Endodermal cell (in vitro differentiated cells): ENCODE data around the gene HINT2. TPM values are rescaled to one million over a fixed set of nuclear protein-coding genes. Genes with fewer than 3 reads are reported as not detected.

Experiments
- DNase-seq: peaks from one replicate; pipeline ENCODE4 v3.0.0-alpha.2; 2017
- H3K27ac ChIP-seq: 2 replicates; pipeline ENCODE4 v1.5.1; 2013; ENCODE audit warnings: mild to moderate bottlenecking, low read depth, low read length, moderate library complexity
- H3K27me3 ChIP-seq: 2 replicates; pipeline ENCODE4 v1.6.1; 2013; ENCODE audit warnings: mild to moderate bottlenecking, low read length, moderate library complexity; ENCODE audit not compliant: insufficient read depth, control insufficient read depth, poor library complexity, severe bottlenecking
- H3K36me3 ChIP-seq: 2 replicates; pipeline ENCODE4 v1.7.0; 2013; ENCODE audit warnings: mild to moderate bottlenecking, low read length, moderate library complexity; ENCODE audit not compliant: control insufficient read depth, insufficient read depth
- H3K4me1 ChIP-seq: one replicate; pipeline ENCODE4 v1.7.0; 2013; ENCODE audit warnings: low read length; ENCODE audit not compliant: control insufficient read depth, insufficient read depth
- H3K4me3 ChIP-seq: 2 replicates; pipeline ENCODE4 v1.5.1; 2013; ENCODE audit warnings: mild to moderate bottlenecking, low read length, moderate library complexity
- H3K9ac ChIP-seq: 2 replicates; pipeline ENCODE4 v1.6.1; 2013; ENCODE audit warnings: mild to moderate bottlenecking, low read length, moderate library complexity; ENCODE audit not compliant: poor library complexity, severe bottlenecking; ENCODE audit errors: extremely low read depth
- H3K9me3 ChIP-seq: 2 replicates; pipeline ENCODE4 v1.6.1; 2013; ENCODE audit warnings: mild to moderate bottlenecking, low read length, moderate library complexity; ENCODE audit not compliant: control insufficient read depth
- H3K27ac Mint-ChIP-seq: 2 replicates; pipeline ENCODE4 v1.8.0; 2020; ENCODE audit warnings: mixed read lengths
- H3K27me3 Mint-ChIP-seq: 2 replicates; pipeline ENCODE4 v1.8.0; 2021; ENCODE audit warnings: mild to moderate bottlenecking, mixed read lengths; ENCODE audit not compliant: insufficient read depth
- H3K36me3 Mint-ChIP-seq: 2 replicates; pipeline ENCODE4 v1.8.0; 2020; ENCODE audit warnings: low read depth, mixed read lengths
- H3K4me1 Mint-ChIP-seq: 2 replicates; pipeline ENCODE4 v1.8.0; 2020; ENCODE audit warnings: mixed read lengths
- H3K4me3 Mint-ChIP-seq: 2 replicates; pipeline ENCODE4 v1.8.0; 2020; ENCODE audit warnings: mild to moderate bottlenecking, moderate library complexity, mixed read lengths
- H3K9me3 Mint-ChIP-seq: 2 replicates; pipeline ENCODE4 v1.8.0; 2020; ENCODE audit warnings: mild to moderate bottlenecking, mixed read lengths
- WGBS, 2 experiments: methylation state at CpG; one replicate each; pipeline versions ENCODE4 v1.1.5 to v1.1.7; 2013; ENCODE audit warnings: missing lambda C conversion rate in 2 of 2, mixed read lengths in 1 of 2; ENCODE audit not compliant: insufficient coverage in 1 of 2, insufficient read length in 1 of 2; 5-methylcytosine and 5-hydroxymethylcytosine counted together
- total RNA-seq, 2 donors: library from RNA; stranded (reverse); fragmentation: NEBNext Ultra II Directional in 1 of 2; extraction: Animal tissue kit (Norgen Biotek cat#: 25700) in 1 of 2; gene quantifications; 2 replicates in 1 of 2; 3 replicates in 1 of 2; pipeline ENCODE4 v1.2.1, GENCODE V29; 2021
- TF ChIP-seq, protein P1 (sequence below): fragments of 200-600 bp; sonication (generic); conservative IDR thresholded peaks from 2 replicates; pipeline ENCODE4 v1.5.0; 2021; ENCODE audit warnings: antibody characterized with exemption, mild to moderate bottlenecking

Gene HINT2
- total RNA-seq, 2 donors from 2014 or later, result 34.3 to 48.6 TPM

DNA sequence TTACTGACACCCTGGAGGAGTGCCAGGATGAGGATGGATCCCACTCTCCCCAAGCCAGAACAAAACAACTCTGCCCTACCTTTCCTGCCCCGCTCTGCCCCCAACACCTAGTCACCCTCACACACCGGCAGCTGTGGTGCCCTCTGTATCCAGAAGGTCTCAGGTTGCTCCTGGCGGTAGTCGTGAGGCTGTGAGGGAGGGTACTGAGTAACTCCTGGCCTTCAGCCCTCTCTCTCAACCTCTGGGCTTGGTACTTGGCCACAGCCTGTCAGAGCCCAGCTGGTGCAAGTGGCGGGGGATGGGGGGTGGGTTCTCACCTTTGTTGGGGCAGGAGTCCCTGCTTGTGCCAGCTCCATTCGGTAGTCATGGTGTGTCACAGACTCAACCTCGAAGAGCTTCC is 4.7 kb downstream of the HINT2 start:
- Histone ChIP-seq H3K9me3 (no peaks in the 10 kb centered on the region), H3K27ac (no peak overlapping the region), H3K9ac (no peak overlapping the region), H3K36me3 (peaks cover 21% of the 10 kb centered on the region), H3K4me3 (no peak overlapping the region), H3K27me3 (no peaks in the 10 kb centered on the region), H3K4me1 (no peaks in the 10 kb centered on the region)
- peaks cover 19% of the 10 kb centered on the region for H3K36me3 Mint-ChIP-seq
- TF ChIP-seq, protein P1, sequence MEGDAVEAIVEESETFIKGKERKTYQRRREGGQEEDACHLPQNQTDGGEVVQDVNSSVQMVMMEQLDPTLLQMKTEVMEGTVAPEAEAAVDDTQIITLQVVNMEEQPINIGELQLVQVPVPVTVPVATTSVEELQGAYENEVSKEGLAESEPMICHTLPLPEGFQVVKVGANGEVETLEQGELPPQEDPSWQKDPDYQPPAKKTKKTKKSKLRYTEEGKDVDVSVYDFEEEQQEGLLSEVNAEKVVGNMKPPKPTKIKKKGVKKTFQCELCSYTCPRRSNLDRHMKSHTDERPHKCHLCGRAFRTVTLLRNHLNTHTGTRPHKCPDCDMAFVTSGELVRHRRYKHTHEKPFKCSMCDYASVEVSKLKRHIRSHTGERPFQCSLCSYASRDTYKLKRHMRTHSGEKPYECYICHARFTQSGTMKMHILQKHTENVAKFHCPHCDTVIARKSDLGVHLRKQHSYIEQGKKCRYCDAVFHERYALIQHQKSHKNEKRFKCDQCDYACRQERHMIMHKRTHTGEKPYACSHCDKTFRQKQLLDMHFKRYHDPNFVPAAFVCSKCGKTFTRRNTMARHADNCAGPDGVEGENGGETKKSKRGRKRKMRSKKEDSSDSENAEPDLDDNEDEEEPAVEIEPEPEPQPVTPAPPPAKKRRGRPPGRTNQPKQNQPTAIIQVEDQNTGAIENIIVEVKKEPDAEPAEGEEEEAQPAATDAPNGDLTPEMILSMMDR, result no peak
- peaks cover 16% of the 10 kb centered on the region for H3K4me1 Mint-ChIP-seq
- 88 to 94% methylated on average over 4 to 7 of the region's 7 CpGs for WGBS, 2 experiments
- DNase-seq, result no peak
- no peak overlapping the region for H3K4me3 Mint-ChIP-seq
- peaks cover 5% of the 10 kb centered on the region for H3K27me3 Mint-ChIP-seq
- H3K27ac Mint-ChIP-seq, result no peak overlapping the region
- H3K9me3 Mint-ChIP-seq, result no peaks in the 10 kb centered on the region

DNA sequence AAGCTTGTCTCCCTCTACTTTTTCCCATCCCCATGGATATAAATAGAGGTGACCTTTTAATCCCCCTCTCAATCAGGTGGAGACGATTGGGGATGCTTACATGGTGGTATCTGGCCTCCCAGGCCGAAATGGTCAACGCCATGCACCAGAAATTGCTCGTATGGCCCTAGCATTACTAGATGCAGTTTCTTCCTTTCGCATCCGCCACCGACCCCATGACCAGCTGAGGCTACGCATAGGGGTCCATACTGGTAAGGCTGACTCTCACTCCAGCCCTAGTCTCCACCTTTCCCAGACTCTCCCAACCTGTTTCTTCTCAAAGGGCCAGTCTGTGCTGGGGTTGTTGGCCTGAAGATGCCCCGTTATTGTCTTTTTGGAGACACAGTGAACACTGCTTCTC is 6.4 kb downstream of the HINT2 start:
- H3K27ac Mint-ChIP-seq, result no peak overlapping the region
- no peaks in the 10 kb centered on the region for H3K9me3 ChIP-seq
- no peak for DNase-seq

DNA sequence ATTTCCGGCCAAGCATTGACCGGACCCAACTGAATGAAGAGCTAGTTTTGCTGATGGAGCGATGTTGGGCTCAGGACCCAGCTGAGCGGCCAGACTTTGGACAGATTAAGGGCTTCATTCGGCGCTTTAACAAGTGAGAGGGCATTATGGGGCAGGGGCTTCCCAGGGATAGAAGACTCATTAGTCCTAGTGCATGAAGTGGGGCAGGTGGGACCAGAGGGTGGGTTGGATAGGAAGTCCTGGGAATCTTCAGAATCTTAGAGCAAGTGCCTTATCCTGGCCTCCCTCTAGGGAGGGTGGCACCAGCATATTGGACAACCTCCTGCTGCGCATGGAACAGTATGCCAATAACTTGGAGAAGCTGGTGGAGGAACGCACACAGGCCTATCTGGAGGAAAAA is 8.7 kb downstream of the HINT2 start:
- no peak overlapping the region for H3K9ac ChIP-seq
- Mint-ChIP-seq H3K36me3 (peaks cover 35% of the 10 kb centered on the region), H3K27me3 (no peaks in the 10 kb centered on the region), H3K9me3 (no peaks in the 10 kb centered on the region), H3K4me1 (peaks cover 6% of the 10 kb centered on the region), H3K27ac (no peak overlapping the region), H3K4me3 (no peak overlapping the region)
- no peaks in the 10 kb centered on the region for H3K27me3 ChIP-seq
- 95 to 97% methylated on average over 8 of the region's 8 CpGs for WGBS, 2 experiments
- no peaks in the 10 kb centered on the region for H3K9me3 ChIP-seq
- H3K27ac ChIP-seq, result no peak overlapping the region
- H3K36me3 ChIP-seq, result peaks cover 33% of the 10 kb centered on the region
- DNase-seq, result no peak
- H3K4me3 ChIP-seq, result no peak overlapping the region
- peaks cover 5% of the 10 kb centered on the region for H3K4me1 ChIP-seq
- TF ChIP-seq, protein P1, result no peak

More for the DNA sequence above, 6.4 kb downstream of the HINT2 start:
- peaks cover 21% of the 10 kb centered on the region for H3K36me3 Mint-ChIP-seq
- TF ChIP-seq, protein P1, result no peak
- no peak overlapping the region for H3K4me3 Mint-ChIP-seq
- no peak overlapping the region for H3K9ac ChIP-seq
- H3K4me3 ChIP-seq, result no peak overlapping the region
- no peaks in the 10 kb centered on the region for H3K9me3 Mint-ChIP-seq
- no peaks in the 10 kb centered on the region for H3K4me1 ChIP-seq
- peaks cover 5% of the 10 kb centered on the region for H3K27me3 Mint-ChIP-seq
- 90 to 93% methylated on average over 7 to 9 of the region's 9 CpGs for WGBS, 2 experiments
- peaks cover 25% of the 10 kb centered on the region for H3K36me3 ChIP-seq
- H3K27me3 ChIP-seq, result no peaks in the 10 kb centered on the region
- peaks cover 8% of the 10 kb centered on the region for H3K4me1 Mint-ChIP-seq
- no peak overlapping the region for H3K27ac ChIP-seq
